HCT116 (cell line): ENCODE results near the gene SEMA4F. TPM values are rescaled to one million over a fixed set of nuclear protein-coding genes. Genes with fewer than 3 reads are reported as not detected.

Experiments
- ATAC-seq: fragments of 200-7000 bp; cut with Tn5 transposase; 2 replicates; pipeline ENCODE4 v1.9.1; 2020; ENCODE audit warnings: mild to moderate bottlenecking, moderate library complexity
- BruUV-seq: library from RNA; stranded (reverse); fragments of 400-500 nt; replicated peaks from 2 replicates; lab custom pipeline; 2021; lab: Mats Ljungman, UMichigan
- CTCF ChIA-PET: fragments of 300-600 bp; sonication (Branson Sonifier 250); formaldehyde crosslinking; loops from one replicate; lab custom pipeline; 2021; ENCODE audit warnings: antibody characterized with exemption; lab: Charles Lee
- POLR2A ChIA-PET: fragments of 300-600, 350-600 bp; sonication (Branson Sonifier 250); formaldehyde crosslinking; loops from one replicate; lab custom pipeline; 2021; ENCODE audit warnings: antibody characterized with exemption; lab: Charles Lee
- RAD21 ChIA-PET, 2 experiments: fragments of 300-600 bp; sonication (Branson Sonifier 250); formaldehyde crosslinking; loops; one replicate each; lab custom pipeline; 2023; ENCODE audit warnings: low total read pairs in 2 of 2; ENCODE audit not compliant: uncharacterized antibody in 2 of 2, unreplicated experiment in 2 of 2, low non-redundant PET in 1 of 2; lab: Charles Lee
- DNase-seq: peaks from one replicate; pipeline ENCODE4 v3.0.0-alpha.2; 2010; ENCODE audit warnings: low read depth, low spot score
- H2AFZ ChIP-seq: fragments of 200-600 bp; shearing (Covaris generic), sonication (generic); 2 replicates; pipeline ENCODE4 v1.6.1; 2017; ENCODE audit warnings: low read depth, mixed run types, mixed read lengths, antibody characterized with exemption, low read length; ENCODE audit not compliant: poor library complexity, severe bottlenecking
- H3K27ac ChIP-seq: 2 replicates; pipeline ENCODE4 v1.5.1; 2012; ENCODE audit warnings: low read depth, low read length
- H3K27me3 ChIP-seq: fragments of 200-600 bp; sonication (generic); 2 replicates; pipeline ENCODE4 v1.6.1; 2016; ENCODE audit warnings: mixed run types, low read length, mixed read lengths; ENCODE audit not compliant: insufficient read depth
- H3K36me3 ChIP-seq, 2 experiments: fragments of 200-500 bp in 1 of 2; fragments of 200-600 bp in 1 of 2; sonication (Bioruptor generic) in 1 of 2; sonication (generic) in 1 of 2; 2 replicates each; pipeline versions ENCODE4 v1.5.1 to v1.6.1; 2014 to 2016; ENCODE audit warnings: low read length in 2 of 2, inconsistent platforms in 1 of 2, mixed read lengths in 1 of 2, mixed run types in 1 of 2; ENCODE audit not compliant: insufficient read depth in 2 of 2, control insufficient read depth in 1 of 2
- H3K4me1 ChIP-seq, 2 experiments: fragments of 200-600 bp in 1 of 2; sonication (generic) in 1 of 2; 2 replicates each; pipeline versions ENCODE4 v1.5.1 to v1.6.1; 2012 to 2017; ENCODE audit warnings: low read length in 2 of 2, inconsistent platforms in 1 of 2, mild to moderate bottlenecking in 1 of 2, mixed read lengths in 1 of 2, mixed run types in 1 of 2, moderate library complexity in 1 of 2; ENCODE audit not compliant: insufficient read depth in 2 of 2, control insufficient read depth in 1 of 2
- H3K4me2 ChIP-seq: fragments of 200-600 bp; sonication (generic); 2 replicates; pipeline ENCODE4 v1.6.1; 2017; ENCODE audit warnings: mixed run types, low read length, mixed read lengths
- H3K4me3 ChIP-seq, 2 experiments: fragments of 200-600 bp in 1 of 2; sonication (generic) in 1 of 2; replicated peaks in 1 of 2; 2 replicates each; pipeline ENCODE4 v1.5.1; 2011 to 2016; ENCODE audit warnings: low read length in 2 of 2, control low read depth in 1 of 2, low read depth in 1 of 2, mild to moderate bottlenecking in 1 of 2, mixed read lengths in 1 of 2, mixed run types in 1 of 2
- H3K79me2 ChIP-seq: fragments of 200-600 bp; sonication (generic); 2 replicates; pipeline ENCODE4 v1.6.1; 2017; ENCODE audit warnings: mild to moderate bottlenecking, mixed run types, low read length, moderate library complexity, mixed read lengths; ENCODE audit not compliant: insufficient read depth
- H3K9ac ChIP-seq: fragments of 200-600 bp; sonication (generic); 2 replicates; pipeline ENCODE4 v1.6.1; 2016; ENCODE audit warnings: low read length, mixed read lengths
- H3K9me2 ChIP-seq: fragments of 200-600 bp; sonication (generic), shearing (Covaris generic); 2 replicates; pipeline ENCODE4 v1.6.1; 2017; ENCODE audit warnings: mixed run types, mild to moderate bottlenecking, moderate library complexity; ENCODE audit not compliant: insufficient read depth
- H3K9me3 ChIP-seq, 2 experiments: fragments of 200-500 bp in 1 of 2; fragments of 200-600 bp in 1 of 2; sonication (Bioruptor generic) in 1 of 2; sonication (generic) in 1 of 2; 2 replicates each; pipeline ENCODE4 v1.6.1; 2014 to 2017; ENCODE audit warnings: low read length in 2 of 2, mixed read lengths in 2 of 2, inconsistent platforms in 1 of 2, low read depth in 1 of 2, mild to moderate bottlenecking in 1 of 2, mixed run types in 1 of 2, moderate library complexity in 1 of 2; ENCODE audit not compliant: control insufficient read depth in 1 of 2, insufficient read depth in 1 of 2
- H4K20me1 ChIP-seq: fragments of 200-600 bp; sonication (generic), shearing (Covaris generic); 2 replicates; pipeline ENCODE4 v1.6.1; 2017; ENCODE audit warnings: mixed run types, mild to moderate bottlenecking, moderate library complexity; ENCODE audit not compliant: insufficient read depth
- ATF3 ChIP-seq: IDR thresholded peaks from 2 replicates; pipeline ENCODE4 v1.6.1; 2012
- CBX3 ChIP-seq: IDR thresholded peaks from 2 replicates; pipeline ENCODE4 v1.6.1; 2012; ENCODE audit warnings: low read depth
- CTCF ChIP-seq, 3 experiments: fragments of 200-600 bp in 1 of 3; sonication (generic) in 1 of 3; IDR thresholded peaks in 2 of 3; conservative IDR thresholded peaks in 1 of 3; 2 replicates each; pipeline ENCODE4 v1.5.1; 2012 to 2017; ENCODE audit warnings: low read depth in 2 of 3, low read length in 2 of 3, antibody characterized with exemption in 1 of 3, borderline replicate concordance in 1 of 3, control low read depth in 1 of 3, mild to moderate bottlenecking in 1 of 3, mixed read lengths in 1 of 3, mixed run types in 1 of 3, moderate library complexity in 1 of 3; ENCODE audit not compliant: insufficient read depth in 1 of 3
- EGR1 ChIP-seq: IDR thresholded peaks from 2 replicates; pipeline ENCODE4 v1.6.1; 2012; ENCODE audit warnings: low read depth
- EZH2 ChIP-seq: fragments of 200-600 bp; sonication (generic); IDR thresholded peaks from 2 replicates; pipeline ENCODE4 v1.6.1; 2017; ENCODE audit warnings: antibody characterized with exemption, mixed run types
- EZH2phosphoT487 ChIP-seq: fragments of 200-600 bp; IDR thresholded peaks from 2 replicates; pipeline ENCODE4 v1.6.1; 2018; ENCODE audit warnings: antibody characterized with exemption, borderline replicate concordance
- FOSL1 ChIP-seq: IDR thresholded peaks from 2 replicates; pipeline ENCODE4 v1.6.1; 2012; ENCODE audit warnings: low read depth
- JUND ChIP-seq: IDR thresholded peaks from 2 replicates; pipeline ENCODE4 v1.6.1; 2012
- MAX ChIP-seq: IDR thresholded peaks from 2 replicates; pipeline ENCODE4 v1.6.1; 2012
- POLR2A ChIP-seq: IDR thresholded peaks from 2 replicates; pipeline ENCODE4 v1.7.0; 2011; ENCODE audit warnings: borderline replicate concordance; ENCODE audit not compliant: insufficient read depth, insufficient read length; ENCODE audit errors: extremely low read depth
- POLR2AphosphoS5 ChIP-seq: IDR thresholded peaks from 2 replicates; pipeline ENCODE4 v1.6.1; 2011; ENCODE audit warnings: mild to moderate bottlenecking, low read depth, low read length, moderate library complexity
- RAD21 ChIP-seq: IDR thresholded peaks from 2 replicates; pipeline ENCODE4 v1.6.1; 2012; ENCODE audit warnings: low read depth, mild to moderate bottlenecking
- SIN3A ChIP-seq: IDR thresholded peaks from 2 replicates; pipeline ENCODE4 v1.6.1; 2012; ENCODE audit warnings: low read depth
- SP1 ChIP-seq: IDR thresholded peaks from 2 replicates; pipeline ENCODE4 v1.6.1; 2012; ENCODE audit warnings: low read depth
- TCF7L2 ChIP-seq: IDR thresholded peaks from 2 replicates; pipeline ENCODE4 v1.7.0; 2011; ENCODE audit warnings: borderline replicate concordance, inconsistent platforms; ENCODE audit not compliant: insufficient read depth, insufficient read length; ENCODE audit errors: extremely low read depth
- YY1 ChIP-seq: IDR thresholded peaks from 2 replicates; pipeline ENCODE4 v1.6.1; 2011; ENCODE audit warnings: low read length, low read depth, moderate library complexity, mild to moderate bottlenecking; ENCODE audit not compliant: insufficient replicate concordance; ENCODE audit errors: extremely low read depth
- ZBTB33 ChIP-seq: IDR thresholded peaks from 2 replicates; pipeline ENCODE4 v1.6.1; 2011; ENCODE audit warnings: mild to moderate bottlenecking, low read length, moderate library complexity; ENCODE audit not compliant: insufficient replicate concordance; ENCODE audit errors: extremely low read depth
- ZFX ChIP-seq: fragments of 450-650 bp; IDR thresholded peaks from 2 replicates; pipeline ENCODE4 v1.6.1; 2017
- ZNF274 ChIP-seq: fragments of 200-500 bp; sonication (Bioruptor generic); IDR thresholded peaks from 2 replicates; pipeline ENCODE4 v1.6.1; 2014; ENCODE audit warnings: mild to moderate bottlenecking, low read depth, low read length, inconsistent platforms
- intact Hi-C: fragments of 100-400 bp; cut with micrococcal nuclease; formaldehyde crosslinking; loops from 2 replicates; pipeline ENCODE4 v1.10.0; 2022
- total RNA-seq: library from RNA; stranded (reverse); gene quantifications from one replicate; pipeline ENCODE4 v1.2.1, GENCODE V29; 2021; ENCODE audit not compliant: unreplicated experiment

Gene SEMA4F
- total RNA-seq, 1 experiment from 2014 or later, result 12.3 TPM

GRCh38 chr2:74715081-74715791 is 61.2 kb downstream of the SEMA4F start:
- DNase-seq (peak; percentile 64), ATAC-seq (peak; percentile 94)
- CTCF ChIA-PET, result interaction anchor here (0.7 to 2.1 kb wide), 7 partner anchors 11 to 162 kb away, joined by 3 to 9 read pairs (median 4); partner anchors contain the start of gene HK2
- peak overlapping the region; percentile 96 for H2AFZ ChIP-seq
- intact Hi-C loops, result loop anchor here (1.0 kb wide), 2 partner anchors 119 to 161 kb away; partner anchors contain the start of gene HK2
- no peak overlapping the region; the same call in 1 of the 2 replicates for H3K27ac ChIP-seq
- H3K36me3 ChIP-seq, result no peaks in the 10 kb centered on the region
- POLR2A ChIA-PET, result interaction anchor here (0.7 kb wide), 1 partner anchor 160 kb away, joined by 3 read pairs; no protein-coding TSS in a partner anchor
- no peaks in the 10 kb centered on the region for H3K27me3 ChIP-seq
- H3K4me1 ChIP-seq, result peaks cover 0 to 18% of the 10 kb centered on the region in 2 experiments; a peak in 2 of 4 replicates
- H3K79me2 ChIP-seq, result no peaks in the 10 kb centered on the region
- peak overlapping the region; percentile 45 to 67 for H3K4me3 ChIP-seq
- peak overlapping the region; percentile 46 for H3K9ac ChIP-seq
- no peaks in the 10 kb centered on the region for H3K9me2 ChIP-seq
- BruUV-seq, result no TSS peak
- TF ChIP-seq ZBTB33, result no peak
- TF ChIP-seq CTCF (IDR thresholded peaks at IDR 0.05 in 2 of 3, conservative IDR thresholded peaks at IDR 0.05 in 1 of 3; ENCODE audit: borderline replicate concordance in 1 of 3, insufficient read depth in 1 of 3, low read depth in 2 of 3, low read length in 2 of 3), result peak; percentile 84 to 96 (median 95)
- no peak for TF ChIP-seq ATF3
- no peak; the same call in 1 of the 2 replicates for TF ChIP-seq SIN3A
- TF ChIP-seq ZFX, result peak; percentile 64
- TF ChIP-seq ZNF274, result no peak
- peak; percentile 13; the same call in 1 of the 2 replicates for TF ChIP-seq POLR2AphosphoS5
- TF ChIP-seq RAD21, result peak; percentile 89
- TF ChIP-seq JUND, result no peak
- no peak for TF ChIP-seq EZH2
- no peak for TF ChIP-seq EZH2phosphoT487
- TF ChIP-seq POLR2A, result no peak
- peak; percentile 64 for TF ChIP-seq EGR1
- no peak; the same call in none of the 2 replicates for TF ChIP-seq MAX
- no peak for TF ChIP-seq YY1
- TF ChIP-seq SP1, result no peak
- no peak for TF ChIP-seq FOSL1
- TF ChIP-seq CBX3, result peak; percentile 55; the same call in 1 of the 2 replicates
- no peak for TF ChIP-seq TCF7L2
- no peaks in the 10 kb centered on the region for H3K9me3 ChIP-seq
- no peaks in the 10 kb centered on the region for H4K20me1 ChIP-seq
- RAD21 ChIA-PET, result no interaction called here
- H3K4me2 ChIP-seq, result peak overlapping the region; percentile 96
